D341Med (cell line): ENCODE results near the gene HS6ST2.

ENCODE experiments used
- DNase-seq: peaks from one replicate; pipeline ENCODE4 v3.0.0; 2012; ENCODE audit warnings: low spot score

HS6ST2 gene

DNA sequence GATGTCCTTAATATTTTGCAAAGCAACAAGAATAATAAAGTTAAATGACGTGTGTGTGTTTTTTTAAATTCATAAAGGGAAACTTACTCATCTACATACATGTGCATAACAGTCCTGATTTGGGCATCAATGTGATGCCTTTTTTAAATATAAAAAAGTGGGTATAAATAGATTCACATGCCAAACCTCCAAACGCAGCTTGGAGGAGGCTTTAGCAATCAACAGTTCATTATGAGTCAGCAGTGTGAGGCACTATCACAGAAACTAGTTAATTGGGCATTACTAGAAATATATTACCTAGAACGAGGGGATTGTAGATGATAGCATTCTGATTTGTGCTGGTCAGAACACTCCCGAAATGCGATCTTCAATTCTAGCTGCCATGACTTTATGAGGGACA, 115.1 kb downstream of the HS6ST2 start:
- no peak for DNase-seq

DNA sequence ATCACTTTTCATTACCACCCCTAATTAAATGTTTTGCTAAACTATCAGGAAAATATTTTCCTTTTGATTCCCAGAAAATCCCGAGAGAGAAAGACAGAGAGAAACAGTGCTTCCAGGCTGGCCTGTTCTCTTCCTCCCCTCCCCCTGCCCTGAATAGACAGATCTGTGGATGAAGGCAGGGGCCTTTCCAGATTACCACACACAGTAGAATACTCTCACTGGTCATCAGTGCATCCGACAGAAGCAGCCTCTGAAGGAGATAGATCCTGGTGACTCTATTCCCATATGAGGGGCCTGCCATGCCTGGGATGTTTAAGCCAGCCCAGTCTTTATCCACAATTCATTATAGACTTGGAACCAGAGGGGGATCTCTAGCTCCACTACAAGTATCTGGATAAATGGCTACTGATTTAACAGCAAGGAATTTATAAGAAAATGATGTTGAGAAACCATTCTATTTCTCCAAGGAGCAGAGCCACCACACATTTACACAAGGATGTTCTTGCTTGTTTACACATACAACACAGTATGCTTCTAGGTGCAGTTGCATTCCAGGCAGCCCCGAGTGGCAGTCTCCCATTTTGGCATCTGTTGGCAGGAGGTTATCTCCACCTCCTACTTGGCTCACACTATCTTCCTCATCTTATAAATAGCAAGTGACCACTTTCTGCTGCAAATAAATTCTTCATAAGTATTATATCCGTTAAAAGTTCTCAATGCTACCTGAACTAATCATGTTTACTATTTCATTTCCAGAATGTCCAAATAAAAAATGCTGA, 115.8 kb downstream of the HS6ST2 start:
- DNase-seq, result no peak

DNA sequence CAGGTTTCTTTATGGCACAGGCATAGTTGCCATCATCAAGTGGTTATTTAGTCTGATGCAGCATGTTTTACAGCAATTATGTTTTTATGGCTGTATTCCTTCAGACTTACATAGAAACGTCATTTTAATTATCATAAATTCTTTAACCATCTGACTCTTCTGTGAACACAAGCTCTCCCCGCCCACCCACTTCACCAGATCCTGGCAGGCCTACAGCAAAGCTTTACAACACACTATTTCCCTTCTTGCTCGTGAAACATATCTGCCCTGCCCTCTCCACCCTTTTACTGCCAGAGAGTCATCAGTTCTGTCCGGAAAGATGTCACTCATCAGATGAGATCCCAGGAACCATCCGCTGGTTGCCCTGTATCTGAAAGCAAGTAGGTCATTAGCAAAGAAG, 120.5 kb downstream of the HS6ST2 start:
- DNase-seq, result no peak

- DNase-seq, result no peak
These were observed 121.3 kb downstream of the HS6ST2 start for GRCh38 chrX:132837126-132837525.

DNA sequence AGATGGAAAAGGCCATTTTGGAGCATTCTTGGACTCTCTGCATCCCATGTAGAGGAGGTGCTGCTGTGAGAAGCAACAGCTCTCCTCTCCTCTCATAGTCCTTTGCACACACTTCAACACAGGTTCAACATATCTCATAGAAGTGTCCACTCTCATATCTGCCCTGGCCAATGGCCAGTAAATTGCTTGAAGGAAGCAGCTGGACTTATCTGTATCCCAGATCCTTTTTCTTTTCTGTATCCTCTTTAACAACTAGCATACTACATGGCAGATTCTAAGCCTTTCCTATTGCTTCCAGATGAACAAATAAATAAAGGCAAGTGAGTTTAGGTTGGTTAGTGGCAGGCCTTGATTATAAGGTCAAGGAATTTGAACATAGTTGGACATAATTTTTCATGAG, 122.0 kb downstream of the HS6ST2 start:
- no peak for DNase-seq

DNA sequence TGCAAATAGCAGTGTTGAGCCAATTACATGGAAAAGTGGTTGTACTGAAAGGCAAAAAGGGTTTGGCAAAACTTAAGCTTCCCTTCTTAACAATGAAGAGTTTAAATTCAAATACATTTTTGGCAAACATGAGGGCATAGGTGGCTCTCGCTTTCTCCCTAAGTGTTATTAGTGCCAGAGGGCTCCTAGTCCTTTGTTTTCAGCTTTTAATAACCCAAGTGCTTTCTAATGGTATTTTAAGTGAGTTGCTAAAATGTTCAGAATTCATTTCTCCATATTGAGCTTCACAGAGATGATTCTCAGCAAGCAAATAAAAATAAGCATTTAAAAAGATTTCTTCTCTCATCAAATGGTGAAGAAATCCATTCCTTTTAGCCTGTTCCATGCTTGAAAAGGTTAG, 123.7 kb downstream of the HS6ST2 start:
- no peak for DNase-seq

DNA sequence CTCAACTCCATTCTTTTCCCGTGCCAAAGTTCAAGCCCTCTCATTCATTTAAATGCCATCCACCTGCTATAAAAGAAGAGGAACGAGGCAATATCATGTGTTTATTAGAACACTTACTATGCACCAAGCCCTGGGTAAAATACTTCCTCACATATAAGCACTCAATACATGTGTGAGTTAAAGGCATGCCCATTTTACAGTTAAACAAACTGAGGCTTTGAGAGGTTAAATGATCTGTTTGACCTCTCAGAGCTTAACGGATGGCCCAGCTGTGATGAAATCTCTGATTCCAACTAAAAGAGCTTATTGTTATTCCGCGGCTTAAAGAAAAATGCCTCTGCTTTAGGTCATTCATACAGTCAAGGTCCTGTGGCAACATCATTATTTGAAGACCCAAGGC, 124.3 kb downstream of the HS6ST2 start:
- no peak for DNase-seq

GRCh38 chrX:132833373-132833772, 125.1 kb downstream of the HS6ST2 start:
- no peak for DNase-seq

- DNase-seq, result no peak
These were observed 127.0 kb downstream of the HS6ST2 start for GRCh38 chrX:132831336-132831973.

DNA sequence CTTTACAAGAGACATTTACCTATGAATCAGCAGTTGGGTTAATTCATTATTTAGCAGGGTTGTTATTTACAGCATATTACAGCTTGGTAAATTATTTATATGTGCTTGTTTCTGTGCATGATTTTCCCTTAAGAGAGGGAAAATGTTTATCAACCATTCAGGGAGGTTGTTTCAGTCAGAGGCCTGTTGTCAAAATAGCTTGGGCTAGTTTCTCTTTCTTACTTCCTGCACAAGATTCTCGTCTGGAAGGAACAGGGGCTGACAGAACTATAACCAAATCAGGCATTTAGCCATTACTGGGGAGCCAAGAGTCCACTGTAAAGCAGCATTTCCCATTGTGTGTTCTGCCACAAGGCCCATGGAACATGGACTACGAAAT, 135.8 kb downstream of the HS6ST2 start:
- DNase-seq, result no peak

DNA sequence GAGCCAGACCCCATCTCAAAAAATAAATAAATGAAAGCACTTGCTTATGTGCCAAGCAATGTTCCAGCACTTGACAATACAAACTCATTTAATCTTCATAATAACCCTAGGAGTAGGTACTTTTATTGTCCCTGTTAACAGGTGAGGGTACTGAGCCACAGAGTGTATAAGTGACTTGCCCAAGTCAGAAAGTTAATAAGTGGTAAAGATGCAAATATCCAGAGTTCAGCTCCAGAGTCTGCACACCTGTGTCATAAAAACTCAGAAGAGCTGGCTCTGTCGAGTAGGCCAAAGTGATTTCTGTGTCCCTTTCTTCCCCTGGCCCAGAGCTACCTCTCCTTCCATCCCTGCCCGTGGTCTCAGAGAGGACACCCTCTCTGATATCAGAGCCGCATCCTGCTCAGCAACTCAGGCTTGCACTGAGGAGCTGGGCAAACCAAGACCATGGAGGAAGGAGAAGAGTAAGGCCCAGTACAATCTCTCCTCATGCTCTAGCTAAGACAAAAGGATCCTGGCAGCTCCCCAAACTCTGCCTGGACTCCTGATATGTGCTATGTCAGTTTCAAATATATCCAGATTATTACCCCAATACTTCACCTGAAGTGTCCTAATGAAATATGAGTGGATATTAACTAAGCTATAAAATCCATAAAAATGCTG, 136.3 kb downstream of the HS6ST2 start:
- DNase-seq, result no peak

- no peak for DNase-seq
These were observed 137.8 kb downstream of the HS6ST2 start for GRCh38 chrX:132820675-132821074.

GRCh38 chrX:132819711-132820264, 138.6 kb downstream of the HS6ST2 start:
- no peak for DNase-seq

DNA sequence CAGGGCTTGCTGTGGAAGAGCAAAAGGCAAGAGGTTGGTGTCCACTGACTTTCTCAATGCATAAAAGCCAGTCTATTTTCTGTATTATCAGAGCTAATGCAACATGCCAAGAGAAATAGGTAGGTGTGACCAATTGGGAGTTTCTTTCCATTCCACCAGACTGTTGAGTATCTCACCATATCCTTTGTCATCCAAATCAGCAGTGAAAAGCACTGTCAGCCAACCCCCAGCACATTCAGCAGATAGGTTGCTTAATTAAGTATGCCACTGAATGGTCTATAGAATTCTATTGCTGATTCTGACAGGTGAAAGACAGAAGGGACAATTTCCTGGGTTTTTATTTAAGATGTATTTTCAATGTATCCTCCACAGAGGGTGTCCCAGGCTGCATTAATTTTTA, 139.8 kb downstream of the HS6ST2 start:
- no peak for DNase-seq

DNA sequence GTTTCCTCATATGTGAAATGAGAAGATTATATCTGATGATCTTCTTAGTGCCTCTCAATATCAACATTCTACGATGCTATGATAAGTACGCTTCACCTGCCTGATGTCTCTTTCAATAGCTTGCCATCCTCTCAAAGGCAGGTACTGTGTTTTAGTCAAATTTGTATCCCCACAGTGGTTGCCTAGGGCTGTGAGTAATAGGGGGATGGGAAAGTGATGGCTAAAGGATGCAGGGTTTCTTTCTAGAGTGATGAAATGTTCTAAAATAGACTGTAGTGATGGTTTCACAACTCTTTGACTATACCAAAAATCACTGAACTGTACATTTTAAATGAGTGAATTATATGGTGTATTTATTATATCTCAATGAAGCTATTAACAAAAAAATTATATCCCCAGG, 142.8 kb downstream of the HS6ST2 start:
- DNase-seq, result no peak

- DNase-seq, result no peak
These were observed 147.3 kb downstream of the HS6ST2 start for GRCh38 chrX:132810964-132811712.

GRCh38 chrX:132810488-132810887, 147.9 kb downstream of the HS6ST2 start:
- DNase-seq, result no peak

DNA sequence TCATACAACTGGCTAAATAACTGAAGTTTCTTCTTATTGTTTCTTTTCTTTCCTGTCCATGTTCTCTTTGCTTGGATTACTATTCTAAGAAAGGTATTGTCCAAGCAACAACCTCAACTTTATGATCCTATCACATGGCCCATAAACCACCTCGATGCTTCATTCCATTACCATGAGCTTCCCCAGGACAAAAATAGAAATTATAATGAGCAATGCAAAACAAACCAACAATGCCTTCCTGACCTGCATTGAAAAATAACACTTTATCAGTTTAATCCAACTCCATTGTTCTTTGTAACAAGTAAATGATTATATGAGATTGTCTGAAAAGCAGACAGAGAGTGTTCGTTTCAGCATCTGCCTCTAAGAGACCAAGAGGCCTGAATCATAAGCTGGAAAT, 148.8 kb downstream of the HS6ST2 start:
- no peak for DNase-seq

- no peak for DNase-seq
These were observed 150.9 kb downstream of the HS6ST2 start for GRCh38 chrX:132807411-132808030.

GRCh38 chrX:132802033-132802432, 156.4 kb downstream of the HS6ST2 start:
- DNase-seq, result no peak

- no peak for DNase-seq
These were observed 163.2 kb downstream of the HS6ST2 start for GRCh38 chrX:132795181-132795580.

GRCh38 chrX:132791714-132792113, 166.7 kb downstream of the HS6ST2 start:
- DNase-seq, result no peak
